Sigmoid colon (tissue), 7 donors: Measurements from ENCODE around the gene MAF. TPM values are rescaled to one million over a fixed set of nuclear protein-coding genes. Genes with fewer than 3 reads are reported as not detected.

Source experiments
- DNase-seq: peaks from one replicate; pipeline ENCODE4 v3.0.0-alpha.2; 2019
- H3K27ac ChIP-seq, 4 donors: fragments of 200-600 bp; sonication (generic); one replicate each; pipeline ENCODE4 v1.5.1; 2016 to 2019; ENCODE audit warnings: mild to moderate bottlenecking in 1 of 4
- H3K27me3 ChIP-seq, 3 donors: fragments of 200-600 bp; sonication (generic); one replicate each; pipeline ENCODE4 v1.5.1; 2019; ENCODE audit warnings: mild to moderate bottlenecking in 1 of 3
- H3K36me3 ChIP-seq, 4 donors: fragments of 200-600 bp; sonication (generic); one replicate each; pipeline ENCODE4 v1.5.1; 2016 to 2019
- H3K4me1 ChIP-seq, 4 donors: fragments of 200-600 bp; sonication (generic); one replicate each; pipeline ENCODE4 v1.5.1; 2017 to 2019
- H3K4me3 ChIP-seq, 4 donors: fragments of 200-600 bp; sonication (generic); one replicate each; pipeline ENCODE4 v1.5.1; 2017 to 2019; ENCODE audit warnings: mild to moderate bottlenecking in 2 of 4, moderate library complexity in 1 of 4
- H3K9me3 ChIP-seq, 4 donors: fragments of 200-600 bp in 3 of 4; sonication (generic) in 3 of 4; one replicate each; pipeline versions ENCODE4 v1.5.1 to v1.6.1; 2013 to 2019
- CTCF ChIP-seq, 4 experiments: fragments of 450-650 bp in 3 of 4; fragments of 200-600 bp in 1 of 4; IDR thresholded peaks; one replicate each; pipeline ENCODE4 v1.5.1; 2016 to 2019; ENCODE audit warnings: antibody characterized with exemption in 4 of 4, mild to moderate bottlenecking in 3 of 4, moderate library complexity in 2 of 4
- EP300 ChIP-seq, 4 donors: sonication (generic); formaldehyde crosslinking; IDR thresholded peaks; one replicate each; pipeline ENCODE4 v1.6.1; 2017; ENCODE audit warnings: antibody characterized with exemption in 4 of 4
- POLR2A ChIP-seq, 2 donors: fragments of 450-650 bp; IDR thresholded peaks; one replicate each; pipeline ENCODE4 v1.6.1; 2016; ENCODE audit warnings: antibody characterized with exemption in 2 of 2, mild to moderate bottlenecking in 2 of 2, moderate library complexity in 2 of 2
- POLR2AphosphoS5 ChIP-seq, 4 donors: sonication (generic); formaldehyde crosslinking; IDR thresholded peaks; one replicate each; pipeline ENCODE4 v1.6.1; 2017; ENCODE audit warnings: antibody characterized with exemption in 4 of 4
- WGBS, 2 donors: extraction: QIAGEN DNeasy Blood & Tissue Kit; methylation state at CpG; one replicate each; pipeline ENCODE4 v1.1.7; 2013; 5-methylcytosine and 5-hydroxymethylcytosine counted together
- intact Hi-C: fragments of 100-400 bp; cut with DNase I; formaldehyde crosslinking; loops from one replicate; pipeline ENCODE4 v1.15.1; 2023
- polyA plus RNA-seq, 3 donors: library from polyadenylated mRNA; stranded (reverse); fragments of 200-250 nt; gene quantifications; one replicate each; pipeline ENCODE4 v1.2.3, GENCODE V29; 2013
- total RNA-seq, 4 donors: library from RNA; depleted of rRNA; stranded (reverse); fragments of >200 nt; gene quantifications; one replicate each; pipeline ENCODE4 v1.1.0, GENCODE V29; 2016
- donor health status: healthy with polysubstance abuse.
- donor health status: Bipolar disorder and iron deficiency.
- donor health status: healthy.

Gene MAF
- total and polyA plus RNA-seq, 7 donors = 6.0 to 46.3 (median 19.1) TPM

- intact Hi-C loops = no loop called here
- WGBS, 2 donors = 59 to 83% methylated on average over 5 of the region's 5 CpGs
- no peak overlapping the region for H3K27ac ChIP-seq
Measured at GRCh38 chr16:79628501-79628975, 28.0 kb upstream of the MAF start.

GRCh38 chr16:79627092-79627491 lies 26.6 kb upstream of the MAF start:
- H3K9me3 ChIP-seq = no peaks in the 10 kb centered on the region
- no peak for DNase-seq
- no peaks in the 10 kb centered on the region for H3K4me1 ChIP-seq
- H3K27me3 ChIP-seq = no peaks in the 10 kb centered on the region
- TF ChIP-seq CTCF (IDR thresholded peaks at IDR 0.05) (no peak), POLR2AphosphoS5 (IDR thresholded peaks at IDR 0.05) (no peak), POLR2A (IDR thresholded peaks at IDR 0.05) (no peak), EP300 (IDR thresholded peaks at IDR 0.05) (no peak)
- H3K27ac ChIP-seq = no peak overlapping the region
- H3K36me3 ChIP-seq = no peaks in the 10 kb centered on the region
- no peak overlapping the region for H3K4me3 ChIP-seq
- 85 to 93% methylated on average over 2 of the region's 2 CpGs for WGBS, 2 donors
- intact Hi-C loops = no loop called here

More at GRCh38 chr16:79628501-79628975, 28.0 kb upstream of the MAF start:
- TF ChIP-seq CTCF (IDR thresholded peaks at IDR 0.05) = no peak
- no peak for TF ChIP-seq POLR2AphosphoS5 (IDR thresholded peaks at IDR 0.05)
- no peak for TF ChIP-seq POLR2A (IDR thresholded peaks at IDR 0.05)
- no peak for TF ChIP-seq EP300 (IDR thresholded peaks at IDR 0.05)
- H3K9me3 ChIP-seq = no peaks in the 10 kb centered on the region
- no peaks in the 10 kb centered on the region for H3K4me1 ChIP-seq
- no peaks in the 10 kb centered on the region for H3K36me3 ChIP-seq
- no peak overlapping the region for H3K4me3 ChIP-seq
- DNase-seq = no peak
- H3K27me3 ChIP-seq = no peaks in the 10 kb centered on the region

- Histone ChIP-seq H3K27ac (no peak overlapping the region), H3K4me3 (no peak overlapping the region), H3K27me3 (no peaks in the 10 kb centered on the region), H3K9me3 (no peaks in the 10 kb centered on the region), H3K4me1 (no peaks in the 10 kb centered on the region), H3K36me3 (no peaks in the 10 kb centered on the region)
- 92 to 97% methylated on average over 1 of the region's 1 CpG for WGBS, 2 donors
- DNase-seq = no peak
- intact Hi-C loops = no loop called here
- no peak for TF ChIP-seq CTCF (IDR thresholded peaks at IDR 0.05)
Measured at GRCh38 chr16:79625738-79626137, 25.2 kb upstream of the MAF start.

- Histone ChIP-seq H3K27me3 (no peaks in the 10 kb centered on the region), H3K9me3 (no peaks in the 10 kb centered on the region), H3K4me1 (no peaks in the 10 kb centered on the region), H3K36me3 (no peaks in the 10 kb centered on the region), H3K27ac (no peak overlapping the region), H3K4me3 (no peak overlapping the region)
- intact Hi-C loops = no loop called here
- TF ChIP-seq POLR2A (IDR thresholded peaks at IDR 0.05) = no peak
- no peak for TF ChIP-seq CTCF (IDR thresholded peaks at IDR 0.05)
- no peak for TF ChIP-seq POLR2AphosphoS5 (IDR thresholded peaks at IDR 0.05)
- TF ChIP-seq EP300 (IDR thresholded peaks at IDR 0.05) = no peak
- WGBS, 2 donors = 52 to 65% methylated on average over 2 of the region's 2 CpGs
- DNase-seq = no peak
Measured at GRCh38 chr16:79623824-79624223, 23.3 kb upstream of the MAF start.

- Histone ChIP-seq H3K9me3 (no peaks in the 10 kb centered on the region), H3K36me3 (no peaks in the 10 kb centered on the region), H3K4me3 (no peak overlapping the region), H3K27me3 (no peaks in the 10 kb centered on the region), H3K4me1 (no peaks in the 10 kb centered on the region), H3K27ac (no peak overlapping the region)
- TF ChIP-seq EP300 (IDR thresholded peaks at IDR 0.05) (no peak), CTCF (IDR thresholded peaks at IDR 0.05) (no peak), POLR2A (IDR thresholded peaks at IDR 0.05) (no peak), POLR2AphosphoS5 (IDR thresholded peaks at IDR 0.05) (no peak)
- intact Hi-C loops = no loop called here
- WGBS, 2 donors = 80 to 81% methylated on average over 9 of the region's 9 CpGs
- no peak for DNase-seq
Measured at GRCh38 chr16:79623062-79623461, 22.5 kb upstream of the MAF start.
